IPS-20b (cell line): Measurements from ENCODE around the gene OR10G8.
A peak's percentile ranks its signal among the peaks of the same experiment; 100 is the strongest.

Experiments
- H3K27ac ChIP-seq: one replicate; pipeline ENCODE4 v1.5.1; 2013; ENCODE audit warnings: low read length
- H3K27me3 ChIP-seq: 2 replicates; pipeline ENCODE4 v1.6.1; 2013; ENCODE audit warnings: mild to moderate bottlenecking, low read length, inconsistent platforms; ENCODE audit not compliant: insufficient read depth
- H3K36me3 ChIP-seq: 2 replicates; pipeline ENCODE4 v1.6.1; 2013; ENCODE audit warnings: low read depth, mild to moderate bottlenecking, inconsistent platforms, low read length, moderate library complexity; ENCODE audit not compliant: insufficient read depth
- H3K4me1 ChIP-seq: 2 replicates; pipeline ENCODE4 v1.6.1; 2013; ENCODE audit warnings: mild to moderate bottlenecking, control low read depth, inconsistent platforms, low read length, moderate library complexity; ENCODE audit not compliant: insufficient read depth
- H3K4me3 ChIP-seq: 2 replicates; pipeline ENCODE4 v1.5.1; 2013; ENCODE audit warnings: mild to moderate bottlenecking, low read length, inconsistent platforms
- H3K9ac ChIP-seq: 2 replicates; pipeline ENCODE4 v1.6.1; 2013; ENCODE audit warnings: low read depth, mild to moderate bottlenecking, inconsistent platforms, low read length, moderate library complexity
- H3K9me3 ChIP-seq: 2 replicates; pipeline ENCODE4 v1.6.1; 2013; ENCODE audit warnings: mild to moderate bottlenecking, low read depth, low read length, inconsistent platforms; ENCODE audit not compliant: insufficient read depth

Gene OR10G8

GRCh38 chr11:124052966-124053365 lies 26.4 kb downstream of the OR10G8 start:
- no peak overlapping the region for H3K4me3 ChIP-seq
- H3K9ac ChIP-seq: no peak overlapping the region
- no peaks in the 10 kb centered on the region for H3K36me3 ChIP-seq
- H3K9me3 ChIP-seq: no peaks in the 10 kb centered on the region
- H3K4me1 ChIP-seq: no peaks in the 10 kb centered on the region
- no peaks in the 10 kb centered on the region for H3K27me3 ChIP-seq
- H3K27ac ChIP-seq: no peak overlapping the region

- H3K4me1 ChIP-seq: peaks cover 6% of the 10 kb centered on the region; the same call in 1 of the 2 replicates
- H3K27me3 ChIP-seq: no peaks in the 10 kb centered on the region
- H3K36me3 ChIP-seq: no peaks in the 10 kb centered on the region
- no peak overlapping the region for H3K27ac ChIP-seq
- H3K9ac ChIP-seq: no peak overlapping the region
- no peaks in the 10 kb centered on the region for H3K9me3 ChIP-seq
- no peak overlapping the region for H3K4me3 ChIP-seq
Measured at GRCh38 chr11:124068601-124069110, 42.1 kb downstream of the OR10G8 start.

GRCh38 chr11:124069429-124070401 lies 43.1 kb downstream of the OR10G8 start:
- no peaks in the 10 kb centered on the region for H3K27me3 ChIP-seq
- H3K4me3 ChIP-seq: peak overlapping the region; percentile 52
- no peak overlapping the region for H3K27ac ChIP-seq
- no peaks in the 10 kb centered on the region for H3K36me3 ChIP-seq
- no peak overlapping the region for H3K9ac ChIP-seq
- H3K9me3 ChIP-seq: no peaks in the 10 kb centered on the region
- peaks cover 6% of the 10 kb centered on the region; the same call in 1 of the 2 replicates for H3K4me1 ChIP-seq

GRCh38 chr11:124070915-124071622 lies 44.5 kb downstream of the OR10G8 start:
- no peak overlapping the region for H3K27ac ChIP-seq
- H3K36me3 ChIP-seq: no peaks in the 10 kb centered on the region
- no peaks in the 10 kb centered on the region for H3K27me3 ChIP-seq
- no peak overlapping the region for H3K9ac ChIP-seq
- no peaks in the 10 kb centered on the region for H3K9me3 ChIP-seq
- H3K4me1 ChIP-seq: peaks cover 6% of the 10 kb centered on the region; the same call in 1 of the 2 replicates
- no peak overlapping the region for H3K4me3 ChIP-seq

GRCh38 chr11:124071623-124071948 lies 45.0 kb downstream of the OR10G8 start:
- Histone ChIP-seq H3K9me3 (no peaks in the 10 kb centered on the region), H3K27me3 (no peaks in the 10 kb centered on the region), H3K4me1 (peaks cover 6% of the 10 kb centered on the region; the same call in 1 of the 2 replicates), H3K27ac (no peak overlapping the region), H3K36me3 (no peaks in the 10 kb centered on the region), H3K9ac (no peak overlapping the region), H3K4me3 (no peak overlapping the region)

GRCh38 chr11:124072147-124072546 lies 45.5 kb downstream of the OR10G8 start:
- H3K27me3 ChIP-seq: no peaks in the 10 kb centered on the region
- no peak overlapping the region for H3K27ac ChIP-seq
- no peaks in the 10 kb centered on the region for H3K36me3 ChIP-seq
- no peak overlapping the region for H3K9ac ChIP-seq
- H3K9me3 ChIP-seq: no peaks in the 10 kb centered on the region
- H3K4me3 ChIP-seq: no peak overlapping the region
- H3K4me1 ChIP-seq: peaks cover 6% of the 10 kb centered on the region; the same call in 1 of the 2 replicates

- H3K9ac ChIP-seq: no peak overlapping the region
- H3K27me3 ChIP-seq: no peaks in the 10 kb centered on the region
- H3K4me1 ChIP-seq: peaks cover 6% of the 10 kb centered on the region; the same call in 1 of the 2 replicates
- H3K4me3 ChIP-seq: no peak overlapping the region
- H3K9me3 ChIP-seq: no peaks in the 10 kb centered on the region
- H3K36me3 ChIP-seq: no peaks in the 10 kb centered on the region
- no peak overlapping the region for H3K27ac ChIP-seq
Measured at GRCh38 chr11:124074554-124074953, 48.0 kb downstream of the OR10G8 start.

- Histone ChIP-seq H3K27ac (no peak overlapping the region), H3K4me1 (peaks cover 10% of the 10 kb centered on the region), H3K27me3 (no peaks in the 10 kb centered on the region), H3K9me3 (no peaks in the 10 kb centered on the region), H3K36me3 (no peaks in the 10 kb centered on the region), H3K9ac (no peak overlapping the region), H3K4me3 (no peak overlapping the region)
Measured at GRCh38 chr11:124075492-124075840, 48.9 kb downstream of the OR10G8 start.

- H3K27ac ChIP-seq: no peak overlapping the region
- peak overlapping the region; percentile 47; the same call in 1 of the 2 replicates for H3K4me3 ChIP-seq
- no peaks in the 10 kb centered on the region for H3K36me3 ChIP-seq
- no peak overlapping the region for H3K9ac ChIP-seq
- no peaks in the 10 kb centered on the region for H3K27me3 ChIP-seq
- peaks cover 14% of the 10 kb centered on the region for H3K4me1 ChIP-seq
- H3K9me3 ChIP-seq: no peaks in the 10 kb centered on the region
Measured at GRCh38 chr11:124075841-124076651, 49.4 kb downstream of the OR10G8 start.

- Histone ChIP-seq H3K9me3 (no peaks in the 10 kb centered on the region), H3K27me3 (no peaks in the 10 kb centered on the region)
Measured at GRCh38 chr11:124077266-124077665, 50.7 kb downstream of the OR10G8 start.

GRCh38 chr11:124078591-124078990 lies 52.0 kb downstream of the OR10G8 start:
- H3K4me3 ChIP-seq: no peak overlapping the region
- H3K9me3 ChIP-seq: no peaks in the 10 kb centered on the region
- no peak overlapping the region for H3K27ac ChIP-seq
- no peaks in the 10 kb centered on the region for H3K36me3 ChIP-seq
- H3K27me3 ChIP-seq: no peaks in the 10 kb centered on the region
- H3K9ac ChIP-seq: no peak overlapping the region
- H3K4me1 ChIP-seq: peaks cover 8% of the 10 kb centered on the region

More at GRCh38 chr11:124077266-124077665, 50.7 kb downstream of the OR10G8 start:
- no peak overlapping the region for H3K9ac ChIP-seq
- no peak overlapping the region for H3K4me3 ChIP-seq
- no peak overlapping the region for H3K27ac ChIP-seq
- peaks cover 8% of the 10 kb centered on the region for H3K4me1 ChIP-seq
- H3K36me3 ChIP-seq: no peaks in the 10 kb centered on the region
